ENCODE results near the gene HK2. TPM values are rescaled to one million over a fixed set of nuclear protein-coding genes. Genes with fewer than 3 reads are reported as not detected.

Gene HK2
- total RNA-seq, 1 donor, result 13.5 TPM

DNA sequence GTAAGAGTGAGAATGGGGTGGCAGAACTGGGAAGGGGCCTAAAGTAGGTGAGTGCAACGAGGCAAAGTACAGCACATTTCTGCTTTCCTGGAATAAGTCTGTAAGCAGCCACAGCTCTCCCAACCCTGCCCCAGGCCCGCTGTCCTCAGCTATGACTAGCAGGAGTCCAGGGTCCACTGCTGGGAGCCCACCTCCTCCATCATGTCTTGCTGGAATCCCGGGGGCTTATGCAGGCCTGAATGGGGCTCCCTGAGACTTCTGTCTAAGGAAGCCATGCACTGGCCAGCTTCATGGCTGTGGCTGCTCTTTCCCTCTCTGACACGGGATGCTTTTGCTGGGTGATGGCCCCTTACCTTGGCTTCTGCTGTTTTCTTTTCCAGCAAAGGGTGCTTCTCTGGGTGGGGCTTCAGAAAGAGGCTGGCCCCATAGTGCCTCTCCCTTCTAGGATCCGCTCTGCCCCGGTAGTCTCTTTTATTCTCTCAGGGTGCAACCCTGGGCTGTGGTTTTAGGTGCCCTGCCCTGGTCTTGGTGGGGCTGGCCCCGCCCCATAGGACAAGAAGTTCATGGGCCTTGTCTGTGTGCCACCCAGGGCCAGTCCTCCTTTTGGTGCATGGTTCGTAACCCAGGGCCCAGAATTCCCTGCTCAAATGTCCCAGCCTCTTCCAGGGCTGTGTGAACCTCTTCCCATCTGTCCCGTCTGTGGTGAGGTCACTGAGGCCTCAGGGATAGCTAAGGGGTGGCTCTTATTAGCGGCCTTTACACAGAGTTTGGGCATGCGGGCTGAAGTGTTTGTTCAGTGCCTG lies 90.7 kb downstream of the HK2 start:
- DNase-seq (ENCODE audit: low read depth in 2 of 3, low spot score in 2 of 3), result no peak

DNA sequence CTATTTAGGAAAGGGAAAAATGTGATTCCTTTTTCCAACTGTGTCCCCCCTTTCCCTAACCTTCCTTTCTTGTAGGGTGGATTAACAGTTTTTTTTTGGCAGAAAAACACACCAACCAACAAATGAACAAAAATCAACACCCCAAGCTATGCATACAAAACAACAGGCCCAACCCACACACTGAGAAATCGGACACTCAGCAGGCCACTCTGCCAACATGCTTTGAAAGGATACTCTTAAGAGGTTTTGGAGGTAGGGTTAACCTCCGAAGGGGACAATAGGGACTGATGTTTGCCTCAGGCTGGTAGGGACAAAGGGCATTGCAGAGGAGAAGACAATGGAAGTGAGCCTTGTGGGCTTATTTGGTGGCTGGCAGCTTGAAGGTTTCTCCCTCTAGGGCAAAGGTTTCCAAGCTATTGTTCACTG lies 91.4 kb downstream of the HK2 start:
- no peak for DNase-seq (ENCODE audit: low read depth in 2 of 3, low spot score in 2 of 3)

DNA sequence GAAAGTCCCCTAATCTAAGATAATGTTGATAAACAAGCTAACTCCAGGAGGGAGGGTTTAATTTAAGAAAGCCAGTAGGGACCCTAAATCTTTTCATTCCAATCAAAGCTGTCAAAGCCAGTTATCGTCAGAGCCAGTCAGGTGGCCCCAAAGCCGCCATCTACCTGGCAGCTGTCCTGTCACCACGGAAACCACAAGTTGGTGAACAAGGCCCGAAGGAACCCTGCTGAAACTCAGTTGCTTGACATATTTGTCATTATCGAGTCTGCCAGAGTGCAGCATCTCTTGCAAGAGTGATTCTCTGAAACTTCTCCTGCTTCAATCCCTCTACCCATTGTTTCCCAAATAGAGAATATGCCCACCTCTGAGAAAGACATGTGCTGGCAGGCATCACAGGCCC lies 93.7 kb downstream of the HK2 start:
- no peak for DNase-seq (ENCODE audit: low read depth in 2 of 3, low spot score in 2 of 3)

DNA sequence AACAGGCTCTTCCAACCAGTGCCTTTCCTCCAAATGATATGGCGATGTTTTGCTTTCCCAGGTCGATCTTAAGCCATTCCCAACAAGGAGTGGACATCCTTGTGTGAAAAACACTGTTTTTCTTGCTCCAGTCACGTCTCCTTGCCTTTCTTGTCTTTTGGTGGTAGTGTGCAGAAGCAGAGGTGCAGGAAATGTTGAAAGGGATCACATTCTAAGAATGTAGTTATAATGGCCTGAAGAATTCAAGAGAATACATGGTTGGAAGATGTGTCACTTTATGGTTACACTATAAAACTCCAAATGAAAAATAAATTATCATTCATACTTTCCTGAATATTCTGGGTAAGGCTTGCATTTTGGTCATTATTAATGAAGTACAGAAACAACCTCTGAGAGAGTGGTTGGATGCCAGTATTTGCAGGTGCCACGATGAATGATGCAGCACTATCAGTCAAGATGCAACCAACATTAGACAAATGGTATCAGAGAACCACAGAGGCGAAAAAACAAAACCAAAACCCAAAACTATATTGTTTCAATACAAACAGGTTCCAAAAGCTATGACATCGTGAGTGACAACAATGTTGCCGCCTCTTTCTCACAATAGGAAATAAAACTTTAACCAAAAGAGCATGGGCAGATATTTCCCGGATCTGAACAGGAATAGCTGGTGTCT lies 97.0 kb downstream of the HK2 start:
- no peak for DNase-seq (ENCODE audit: low read depth in 2 of 3, low spot score in 2 of 3)

DNA sequence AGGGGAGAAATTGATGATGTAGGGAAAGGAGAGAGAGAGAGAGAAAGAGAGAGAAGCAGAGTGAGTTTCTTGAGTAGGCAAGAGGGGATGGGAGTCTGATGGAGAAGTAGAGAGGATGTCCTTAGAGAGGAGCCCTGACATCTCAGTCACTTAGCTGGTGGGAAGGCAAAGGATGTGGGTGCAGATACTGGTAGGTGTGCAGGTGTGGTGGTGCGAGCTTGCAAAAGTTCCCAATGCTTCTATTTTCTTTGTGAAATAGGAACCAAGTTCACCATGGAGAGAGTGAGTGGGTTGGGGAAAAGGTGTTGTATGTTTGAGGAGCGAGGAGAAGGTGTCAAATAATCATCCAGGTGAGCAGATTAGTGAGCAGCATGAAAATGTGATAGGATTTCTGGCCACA lies 98.0 kb downstream of the HK2 start:
- DNase-seq (ENCODE audit: low read depth in 2 of 3, low spot score in 2 of 3), result no peak

DNA sequence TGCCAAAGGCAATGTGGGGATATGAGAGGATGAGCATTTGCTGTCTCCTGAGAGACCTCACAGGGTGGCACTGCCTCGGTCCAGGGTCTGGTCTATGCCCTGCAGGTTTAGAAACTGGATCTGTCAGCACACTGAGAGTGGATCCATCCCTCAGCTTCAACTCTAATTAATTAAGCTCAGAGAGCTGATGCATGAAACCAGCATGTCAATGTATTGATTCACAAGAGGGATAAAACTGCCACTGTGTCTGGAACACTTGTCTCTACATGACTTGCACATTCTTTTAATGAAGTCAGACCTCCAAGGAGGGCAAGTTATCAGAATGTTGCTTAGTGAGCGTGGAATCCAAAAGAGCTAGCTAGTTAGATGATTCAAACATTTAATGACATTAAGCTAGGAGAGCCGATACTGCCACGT lies 102.1 kb downstream of the HK2 start:
- no peak for DNase-seq (ENCODE audit: low read depth in 2 of 3, low spot score in 2 of 3)

DNA sequence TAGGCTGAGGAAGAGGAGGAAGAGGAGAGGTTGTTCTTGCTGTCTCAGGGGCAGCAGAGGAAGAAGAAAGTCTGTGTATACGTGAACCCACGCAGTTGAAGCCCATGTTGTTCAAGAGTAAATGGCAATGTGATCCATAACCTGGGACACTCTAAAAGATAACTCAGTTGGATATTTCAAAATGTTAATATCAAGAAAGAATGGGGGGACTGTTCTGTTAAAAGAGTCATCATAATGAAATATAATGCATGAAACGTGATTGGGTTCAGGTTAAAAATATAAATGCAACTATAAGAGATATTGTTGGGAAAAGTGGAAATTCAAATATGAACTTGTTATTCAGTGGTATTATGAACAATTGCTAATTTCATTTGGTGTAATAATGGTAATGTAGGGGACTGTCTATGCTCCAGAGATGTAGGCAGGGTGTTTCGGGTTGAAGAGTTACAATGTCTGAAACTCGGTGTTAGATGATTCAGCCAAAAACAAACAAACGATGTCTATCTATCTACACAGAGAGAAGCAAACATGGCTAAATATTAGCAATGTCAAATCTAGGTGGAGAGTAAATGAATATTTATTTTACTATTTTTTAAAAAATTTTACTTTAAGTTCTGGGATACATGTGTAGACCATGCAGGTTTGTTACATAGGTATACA lies 103.4 kb downstream of the HK2 start:
- DNase-seq (ENCODE audit: low read depth in 2 of 3, low spot score in 2 of 3), result no peak

DNA sequence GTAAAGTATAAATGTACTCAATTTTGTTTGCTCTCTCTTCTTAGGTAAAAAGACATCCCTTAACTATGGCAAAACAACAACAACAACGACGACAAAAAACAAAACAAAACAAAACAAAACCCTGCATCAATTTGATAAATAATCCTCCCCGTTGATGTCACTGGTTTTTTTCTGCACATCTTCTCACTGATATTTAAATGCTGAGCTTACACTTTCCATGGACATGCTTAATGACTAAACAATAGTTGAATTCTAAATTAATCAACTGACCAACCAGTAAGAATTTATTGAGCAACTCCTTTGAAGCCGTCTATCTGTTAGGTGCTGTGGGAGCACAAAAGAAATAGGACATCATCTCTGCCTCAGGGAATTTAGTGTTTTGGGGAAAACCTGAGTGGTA lies 104.3 kb downstream of the HK2 start:
- no peak for DNase-seq (ENCODE audit: low read depth in 2 of 3, low spot score in 2 of 3)

DNA sequence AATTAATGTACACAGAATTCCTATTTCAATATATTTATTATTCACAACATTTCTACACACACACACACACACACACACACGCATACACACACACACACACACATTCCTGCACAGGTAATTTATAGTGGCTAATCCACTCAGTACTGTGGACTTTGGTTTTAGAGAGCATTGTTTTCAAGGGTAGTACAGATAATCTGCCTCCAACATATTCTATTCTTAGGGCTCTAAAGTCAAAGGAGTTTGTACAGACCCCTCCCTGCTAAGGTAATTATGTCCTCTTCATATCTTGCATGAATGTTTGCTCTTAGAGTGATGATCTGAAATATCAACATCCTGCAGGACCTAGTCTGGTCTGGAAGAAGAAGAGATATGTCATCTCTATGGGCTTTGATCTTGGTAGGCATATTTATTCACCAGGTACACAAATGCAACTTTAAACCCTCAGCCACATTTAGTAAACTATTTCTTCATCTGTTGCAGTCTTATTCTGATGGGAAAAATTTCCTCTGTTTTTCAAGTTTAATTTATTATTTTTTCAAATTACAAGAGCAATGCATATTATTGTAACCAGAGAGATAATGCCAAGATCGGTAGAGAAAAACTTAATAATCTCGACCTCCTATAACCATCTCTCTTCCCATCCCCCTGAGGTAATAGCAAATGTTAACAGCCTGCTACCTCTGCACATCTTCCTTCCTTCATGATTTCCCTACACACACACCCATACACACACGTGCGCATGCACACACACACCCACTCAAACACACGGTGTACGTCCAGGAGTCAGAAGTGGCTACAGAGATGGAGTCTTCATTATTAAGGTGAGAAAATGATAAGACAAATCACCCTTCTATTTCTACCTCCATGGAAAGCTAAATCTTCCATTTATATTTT lies 106.2 kb downstream of the HK2 start:
- no peak for DNase-seq (ENCODE audit: low read depth in 2 of 3, low spot score in 2 of 3)

DNA sequence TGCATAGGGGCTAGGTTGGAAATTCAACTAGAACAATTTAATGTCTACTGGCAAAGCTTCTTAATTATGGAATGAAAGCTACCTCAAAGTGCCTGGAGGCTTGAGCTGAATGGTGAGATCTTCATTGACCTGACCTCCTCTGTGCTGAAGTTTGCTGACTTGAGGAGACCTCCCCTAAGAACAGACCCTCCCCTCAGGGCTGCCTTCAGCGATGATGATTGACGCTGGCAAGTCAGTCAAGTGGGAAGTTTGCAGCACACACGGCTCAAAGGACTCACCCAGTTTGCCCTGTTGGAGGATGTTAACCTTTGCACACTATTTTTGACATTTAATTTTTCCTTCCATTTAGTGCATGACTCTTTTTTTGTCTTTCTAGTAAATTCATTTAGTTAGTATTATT lies 107.4 kb downstream of the HK2 start:
- no peak for DNase-seq (ENCODE audit: low read depth in 2 of 3, low spot score in 2 of 3)

DNA sequence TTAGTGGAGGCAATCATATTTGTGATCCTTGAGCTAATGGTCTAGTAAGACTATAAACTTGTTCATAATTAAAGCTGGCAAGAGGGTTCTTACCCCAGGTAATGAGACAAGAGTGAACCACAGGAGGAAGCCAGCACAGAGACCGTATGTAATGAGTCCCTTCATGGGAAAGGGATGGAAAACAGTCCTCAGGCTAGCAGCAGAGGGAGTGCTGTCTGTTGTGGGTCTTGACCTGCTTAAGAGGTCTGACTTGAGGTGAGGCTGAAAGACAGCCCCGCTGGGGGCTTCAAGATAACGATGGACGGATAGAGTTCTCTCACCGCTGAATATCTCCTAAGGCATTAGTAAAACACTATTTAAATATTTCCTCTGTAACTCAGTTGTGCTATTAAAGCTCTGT lies 108.3 kb downstream of the HK2 start:
- DNase-seq (ENCODE audit: low read depth in 2 of 3, low spot score in 2 of 3), result no peak

Other genes starting within 250 kb of the HK2 start
- 0.54 TPM for gene M1AP, start 185.8 kb upstream of the HK2 start, total RNA-seq
- 4.8 TPM for gene SEMA4F, start 179.9 kb upstream of the HK2 start, total RNA-seq
- gene POLE4, start 124.5 kb downstream of the HK2 start, total RNA-seq, result 7.3 TPM

Data from hematopoietic multipotent progenitor cell (in vitro differentiated cells).